ENCODE measurements around the gene FTCDNL1. TPM values are rescaled to one million over a fixed set of nuclear protein-coding genes. Genes with fewer than 3 reads are reported as not detected.

The FTCDNL1 gene
- total RNA-seq, 1 experiment from 2014 or later, result 2.0 TPM

DNA sequence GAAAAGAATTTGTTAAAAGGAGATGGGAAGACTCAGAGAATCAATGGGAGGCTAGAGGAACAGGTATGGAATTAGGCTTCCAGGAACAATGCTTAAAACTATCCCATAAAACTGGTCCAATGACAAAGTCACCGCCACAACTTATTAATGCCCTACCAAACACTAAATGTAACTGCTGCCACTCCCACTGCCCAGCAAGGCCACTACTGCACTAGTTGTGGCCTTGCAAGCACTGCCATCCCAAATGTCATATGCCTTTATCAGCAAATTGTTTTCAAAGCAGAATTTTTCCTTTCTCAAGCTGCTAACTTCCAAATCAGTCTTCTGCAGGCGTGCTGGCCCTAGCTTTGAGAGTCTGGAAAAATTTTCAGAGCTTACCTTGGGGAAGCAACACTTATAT lies 45.6 kb upstream of the FTCDNL1 start:
- no peak for DNase-seq
- Histone ChIP-seq H2BK20ac (ENCODE audit: low read depth, low read length, poor library complexity, severe bottlenecking) (no peak overlapping the region), H3K4me2 (ENCODE audit: insufficient read depth, insufficient read length, low read length) (no peak overlapping the region), H4K20me1 (ENCODE audit: control insufficient read depth, insufficient read depth, insufficient read length) (no peaks in the 10 kb centered on the region), H2BK120ac (ENCODE audit: low read depth, low read length, poor library complexity, severe bottlenecking) (no peak overlapping the region), H2BK5ac (ENCODE audit: insufficient read length, low read length) (no peak overlapping the region), H3T11ph (ENCODE audit: low read length) (no peak overlapping the region), H3K23me2 (ENCODE audit: insufficient read length, low read depth, low read length, poor library complexity, severe bottlenecking) (no peaks in the 10 kb centered on the region), H3K79me2 (ENCODE audit: insufficient read depth, low read length) (no peaks in the 10 kb centered on the region), H2BK12ac (ENCODE audit: insufficient read length, low read depth, low read length) (no peak overlapping the region), H3K18ac (ENCODE audit: insufficient read length, low read depth, low read length) (no peak overlapping the region), H2AFZ (ENCODE audit: low read length) (no peak overlapping the region), H3K56ac (ENCODE audit: insufficient read length, low read depth, low read length) (no peak overlapping the region), H3K27ac (ENCODE audit: insufficient read length, low read depth, low read length) (no peak overlapping the region), H3K14ac (ENCODE audit: insufficient read depth, low read length) (no peak overlapping the region), H4K91ac (ENCODE audit: insufficient read length, low read depth, low read length) (no peak overlapping the region), H3K4ac (ENCODE audit: low read depth, low read length) (no peak overlapping the region), H3K23ac (ENCODE audit: insufficient read length, low read depth, low read length) (no peak overlapping the region), H2BK15ac (ENCODE audit: low read depth, low read length) (no peak overlapping the region), H3K27me3 (ENCODE audit: insufficient read depth, low read length) (no peaks in the 10 kb centered on the region), H3K79me1 (ENCODE audit: insufficient read depth, low read depth, low read length, poor library complexity, severe bottlenecking) (no peaks in the 10 kb centered on the region), H3K9me3 (ENCODE audit: control insufficient read depth, low read depth, low read length) (no peaks in the 10 kb centered on the region), H4K8ac (replicated peaks; ENCODE audit: insufficient read length, low read depth, low read length) (no peak overlapping the region), H3K9ac (ENCODE audit: extremely low read depth, insufficient read length, low read length) (no peak overlapping the region), H3K4me1 (ENCODE audit: insufficient read depth, low read length) (no peaks in the 10 kb centered on the region), H4K5ac (ENCODE audit: insufficient read length, low read depth, low read length) (no peak overlapping the region), H2AK5ac (ENCODE audit: insufficient read length, low read length) (no peak overlapping the region)
- no peaks in the 10 kb centered on the region for H3K27me3 Mint-ChIP-seq (ENCODE audit: low read depth)
- no CpG with 5 or more reads among the region's 2 CpGs for WGBS (ENCODE audit: extremely low coverage, insufficient read length, low lambda C conversion rate)
- no peak overlapping the region for H3K27ac Mint-ChIP-seq
- no peaks in the 10 kb centered on the region for H3K36me3 Mint-ChIP-seq (ENCODE audit: insufficient read depth in 1 of 3, low read depth in 3 of 3)
- peaks cover 0 to 3% of the 10 kb centered on the region in 2 experiments; a peak in 1 of 4 replicates for H3K4me1 Mint-ChIP-seq
- no peaks in the 10 kb centered on the region for H3K9me3 Mint-ChIP-seq
- TF ChIP-seq, protein P1, sequence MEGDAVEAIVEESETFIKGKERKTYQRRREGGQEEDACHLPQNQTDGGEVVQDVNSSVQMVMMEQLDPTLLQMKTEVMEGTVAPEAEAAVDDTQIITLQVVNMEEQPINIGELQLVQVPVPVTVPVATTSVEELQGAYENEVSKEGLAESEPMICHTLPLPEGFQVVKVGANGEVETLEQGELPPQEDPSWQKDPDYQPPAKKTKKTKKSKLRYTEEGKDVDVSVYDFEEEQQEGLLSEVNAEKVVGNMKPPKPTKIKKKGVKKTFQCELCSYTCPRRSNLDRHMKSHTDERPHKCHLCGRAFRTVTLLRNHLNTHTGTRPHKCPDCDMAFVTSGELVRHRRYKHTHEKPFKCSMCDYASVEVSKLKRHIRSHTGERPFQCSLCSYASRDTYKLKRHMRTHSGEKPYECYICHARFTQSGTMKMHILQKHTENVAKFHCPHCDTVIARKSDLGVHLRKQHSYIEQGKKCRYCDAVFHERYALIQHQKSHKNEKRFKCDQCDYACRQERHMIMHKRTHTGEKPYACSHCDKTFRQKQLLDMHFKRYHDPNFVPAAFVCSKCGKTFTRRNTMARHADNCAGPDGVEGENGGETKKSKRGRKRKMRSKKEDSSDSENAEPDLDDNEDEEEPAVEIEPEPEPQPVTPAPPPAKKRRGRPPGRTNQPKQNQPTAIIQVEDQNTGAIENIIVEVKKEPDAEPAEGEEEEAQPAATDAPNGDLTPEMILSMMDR (conservative IDR thresholded peaks at IDR 0.05), result no peak
- H3K4me3 Mint-ChIP-seq, result no peak overlapping the region

Data from H9 (cell line).